IMR-90 (cell line): Measurements from ENCODE around the gene NCF2.

Source experiments
- RAD21 ChIP-seq: IDR thresholded peaks from 2 replicates; pipeline ENCODE4 v1.6.1; 2012; ENCODE audit warnings: low read length, improper control_type of control experiment
- TF ChIP-seq, protein P1 (sequence below): conservative IDR thresholded peaks from 2 replicates; pipeline ENCODE4 v1.5.1; 2012; ENCODE audit warnings: mild to moderate bottlenecking, low read depth, low read length, improper control_type of control experiment

DNA sequence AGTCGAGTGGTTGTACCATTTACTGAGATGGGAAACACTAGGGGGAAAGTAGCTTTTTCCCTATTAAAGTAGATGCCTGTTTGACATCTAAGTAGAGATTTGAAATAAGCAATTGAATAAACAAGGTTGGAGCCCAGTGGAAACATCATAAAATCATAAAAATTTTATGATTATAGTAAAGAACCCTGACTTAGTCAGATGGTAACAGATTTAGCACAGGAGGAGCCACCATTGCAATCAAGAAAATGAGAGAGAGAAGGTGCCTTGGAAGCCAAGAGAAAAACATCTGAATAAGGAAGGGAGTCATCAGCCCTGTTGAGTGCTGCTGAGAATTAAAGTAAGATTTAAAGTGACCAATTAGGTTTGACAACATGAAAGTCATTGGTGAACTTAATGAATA lies 68.2 kb downstream of the NCF2 start:
- TF ChIP-seq, protein P1, sequence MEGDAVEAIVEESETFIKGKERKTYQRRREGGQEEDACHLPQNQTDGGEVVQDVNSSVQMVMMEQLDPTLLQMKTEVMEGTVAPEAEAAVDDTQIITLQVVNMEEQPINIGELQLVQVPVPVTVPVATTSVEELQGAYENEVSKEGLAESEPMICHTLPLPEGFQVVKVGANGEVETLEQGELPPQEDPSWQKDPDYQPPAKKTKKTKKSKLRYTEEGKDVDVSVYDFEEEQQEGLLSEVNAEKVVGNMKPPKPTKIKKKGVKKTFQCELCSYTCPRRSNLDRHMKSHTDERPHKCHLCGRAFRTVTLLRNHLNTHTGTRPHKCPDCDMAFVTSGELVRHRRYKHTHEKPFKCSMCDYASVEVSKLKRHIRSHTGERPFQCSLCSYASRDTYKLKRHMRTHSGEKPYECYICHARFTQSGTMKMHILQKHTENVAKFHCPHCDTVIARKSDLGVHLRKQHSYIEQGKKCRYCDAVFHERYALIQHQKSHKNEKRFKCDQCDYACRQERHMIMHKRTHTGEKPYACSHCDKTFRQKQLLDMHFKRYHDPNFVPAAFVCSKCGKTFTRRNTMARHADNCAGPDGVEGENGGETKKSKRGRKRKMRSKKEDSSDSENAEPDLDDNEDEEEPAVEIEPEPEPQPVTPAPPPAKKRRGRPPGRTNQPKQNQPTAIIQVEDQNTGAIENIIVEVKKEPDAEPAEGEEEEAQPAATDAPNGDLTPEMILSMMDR, result no peak
- TF ChIP-seq RAD21, result no peak
